SHP77 treated with DMSO at 0.1 percent for 48 hours (cell line): Measurements from ENCODE around the gene RRH.
"Not testable (repeated sequence)": the region's sequence is repeated elsewhere in the genome, so short reads cannot be mapped to it uniquely, and the experiment has no call there.

Source experiments
- DNase-seq: peaks from one replicate; lab custom pipeline; 2025; lab: John Stamatoyannopoulos, UW

Gene RRH

DNA sequence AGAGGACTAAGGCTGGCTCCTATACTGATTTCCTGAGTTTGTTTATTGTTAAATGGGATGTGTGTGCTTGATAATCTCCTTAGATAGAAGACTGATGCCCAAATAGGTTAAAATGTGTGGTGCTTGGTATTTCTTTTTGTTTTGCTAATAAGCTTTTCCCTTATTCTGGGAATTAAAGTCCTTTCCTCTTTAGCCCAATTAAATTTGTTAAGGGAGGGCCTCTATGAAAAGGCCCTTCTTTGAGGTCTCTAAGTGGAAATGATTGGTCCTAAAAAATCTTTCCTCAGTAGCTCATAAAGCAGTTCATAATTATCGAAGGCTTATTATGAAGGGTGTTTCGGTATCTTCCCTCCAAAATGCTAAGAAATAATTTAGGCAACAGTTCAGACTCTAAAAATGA is at the start of gene RRH:
RRH (plus strand) TSS at position 301 of the 400 bp plus-strand sequence; CDS start at position 357, 56 bp downstream.
- no peak for DNase-seq

GRCh38 chr4:109782092-109782491 is 45.7 kb upstream of the RRH start:
- DNase-seq: not testable (repeated sequence)

- no peak for DNase-seq
Measured at GRCh38 chr4:109786846-109787245, 40.9 kb upstream of the RRH start.

- DNase-seq: no peak
Measured at GRCh38 chr4:109787807-109788206, 40.0 kb upstream of the RRH start.

GRCh38 chr4:109795059-109795458 is 32.7 kb upstream of the RRH start:
- DNase-seq: no peak

DNA sequence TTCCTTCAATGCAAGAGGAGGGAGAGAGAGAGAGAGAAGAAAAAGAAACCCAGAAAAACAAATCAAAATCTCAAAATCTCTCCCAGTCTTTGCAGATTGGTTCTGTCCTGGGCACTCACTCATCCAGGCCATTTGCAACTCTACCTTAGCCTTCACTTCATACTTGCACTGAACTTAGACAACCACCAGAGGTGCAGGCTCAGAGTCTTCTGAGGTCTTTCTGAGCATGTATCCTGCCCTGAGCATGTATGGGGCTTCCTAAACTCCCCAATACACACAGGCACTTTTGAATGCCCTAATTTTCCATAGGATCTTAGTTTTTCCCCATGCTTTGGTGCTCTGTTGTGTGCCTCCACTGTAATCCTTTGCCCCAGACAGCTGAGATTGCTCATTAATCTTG is 28.9 kb upstream of the RRH start:
- no peak for DNase-seq

GRCh38 chr4:109801099-109801789 is 26.5 kb upstream of the RRH start:
- no peak for DNase-seq

DNA sequence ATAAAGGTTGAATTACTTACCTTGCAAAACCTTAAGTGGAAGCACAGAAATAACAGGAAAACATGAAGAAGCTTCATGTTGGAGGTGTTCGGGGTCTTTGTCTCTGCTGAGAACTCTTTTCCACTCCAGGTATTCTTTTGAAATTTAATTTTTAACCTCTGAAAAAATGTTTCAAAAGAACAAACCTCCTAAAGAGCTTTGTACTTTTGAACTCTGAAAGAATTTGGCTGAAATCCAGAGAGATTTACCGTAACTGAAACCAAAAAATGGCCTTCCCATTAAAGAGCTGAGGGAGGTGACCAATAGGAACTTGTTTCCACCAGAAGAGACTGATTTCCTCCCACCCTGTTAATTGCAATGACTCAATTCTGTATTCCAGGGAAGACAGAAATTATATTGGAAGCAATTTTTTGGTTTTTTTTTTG is 25.9 kb upstream of the RRH start, which contains the start of gene CFI:
CFI (minus strand) TSS at position 105 of the 425 bp plus-strand sequence; CDS start at position 77, 28 bp downstream.
- no peak for DNase-seq

DNA sequence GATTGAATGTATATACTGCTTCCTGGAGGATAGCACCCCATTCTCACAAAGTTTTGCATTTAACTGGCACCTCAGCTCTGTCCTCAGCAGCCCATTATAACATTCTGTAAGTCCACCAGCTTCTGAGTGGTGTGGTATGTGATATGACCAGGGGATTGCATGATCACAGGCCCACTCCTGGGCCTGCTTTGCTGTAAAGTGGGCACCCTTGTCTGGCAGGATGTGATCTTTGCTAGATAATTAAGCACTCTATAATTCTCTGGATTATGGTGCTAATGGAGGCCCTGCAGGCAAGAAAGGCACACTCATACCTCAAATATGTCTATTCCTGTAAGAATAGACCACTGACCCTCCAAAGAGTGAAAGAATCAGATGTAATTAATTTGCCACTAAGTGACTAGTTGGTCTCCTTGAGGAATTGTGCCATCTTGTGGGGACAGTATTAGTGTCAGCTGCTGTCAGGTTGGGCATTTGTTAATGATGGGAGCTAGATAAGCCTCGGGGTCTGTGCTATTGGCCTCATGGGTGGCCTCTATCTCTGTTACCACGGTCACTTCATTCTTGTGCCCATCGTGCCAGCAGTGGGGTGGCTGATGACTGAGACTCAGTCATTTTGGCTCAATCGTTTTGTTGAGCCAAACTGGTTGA is 23.7 kb upstream of the RRH start:
- no peak for DNase-seq

DNA sequence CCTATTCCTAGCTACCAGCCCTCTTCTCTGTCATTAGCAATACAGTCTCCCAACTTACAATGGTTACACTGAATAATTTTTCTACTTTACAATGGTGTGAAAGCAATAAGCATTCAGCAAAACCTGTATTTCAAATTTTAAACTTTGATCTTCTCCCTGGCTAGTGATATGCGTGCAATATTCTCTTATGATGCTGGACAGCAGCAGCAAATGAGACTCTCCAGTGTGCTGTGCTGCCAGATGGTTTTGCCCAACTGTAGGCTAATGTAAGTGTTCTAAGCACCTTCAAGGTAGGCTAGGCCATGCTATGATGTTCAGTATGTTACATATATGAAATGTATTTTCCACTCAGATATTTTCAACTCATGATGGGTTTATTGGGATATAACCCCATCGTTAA is 18.1 kb upstream of the RRH start:
- no peak for DNase-seq

- no peak for DNase-seq
Measured at GRCh38 chr4:109810552-109811387, 17.0 kb upstream of the RRH start.

- DNase-seq: no peak
Measured at GRCh38 chr4:109811707-109812106, 16.1 kb upstream of the RRH start.

DNA sequence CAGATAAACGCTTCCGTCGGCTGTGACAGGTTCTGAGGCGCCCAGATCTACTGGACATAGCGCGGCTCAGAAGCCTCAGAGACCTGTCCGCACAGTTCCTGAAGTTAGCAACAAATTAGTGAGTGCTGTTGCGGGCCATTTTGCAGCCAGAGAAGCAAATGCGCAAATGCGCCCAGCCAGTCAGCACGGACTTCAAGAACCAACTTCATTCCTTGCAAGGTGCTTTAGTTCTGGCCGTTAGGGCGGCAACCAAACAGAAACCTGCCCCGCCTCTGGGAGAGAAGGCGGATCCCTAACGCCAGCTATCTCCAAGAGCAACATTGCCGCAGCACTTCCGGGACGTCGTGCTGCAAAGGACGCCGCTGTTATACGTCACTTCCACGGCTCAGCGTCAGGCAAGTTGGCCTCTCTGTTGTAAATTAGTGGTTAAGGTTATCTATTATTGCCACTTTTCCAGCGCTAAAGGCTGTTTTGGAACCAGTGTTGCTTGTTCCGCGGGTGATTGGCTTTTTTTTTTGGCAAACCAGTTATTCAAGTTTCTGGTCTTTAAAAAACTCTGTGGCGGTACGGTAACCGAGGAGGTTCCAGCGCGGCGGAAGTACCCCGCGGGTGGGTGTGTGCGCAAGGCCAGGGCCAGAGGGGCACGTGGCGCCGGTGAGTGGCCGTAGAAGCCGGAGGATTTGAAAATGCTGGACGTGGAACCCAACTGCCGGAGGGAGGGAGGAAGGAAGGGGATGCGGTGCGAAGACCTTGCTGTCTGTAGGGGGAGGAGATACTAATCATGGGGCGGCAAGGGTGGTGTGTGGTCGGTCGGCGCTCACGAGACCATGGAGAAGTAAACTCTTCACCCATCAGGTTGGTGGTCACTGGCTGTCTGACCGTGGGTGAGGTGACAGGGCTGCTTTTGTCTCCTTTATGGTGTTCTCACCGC is 12.4 kb upstream of the RRH start, which contains the start of gene GAR1:
GAR1 (plus strand) TSS at position 612 of the 931 bp plus-strand sequence. CDS start 403 bp downstream, outside the sequence.
- DNase-seq: peak; percentile 65

DNA sequence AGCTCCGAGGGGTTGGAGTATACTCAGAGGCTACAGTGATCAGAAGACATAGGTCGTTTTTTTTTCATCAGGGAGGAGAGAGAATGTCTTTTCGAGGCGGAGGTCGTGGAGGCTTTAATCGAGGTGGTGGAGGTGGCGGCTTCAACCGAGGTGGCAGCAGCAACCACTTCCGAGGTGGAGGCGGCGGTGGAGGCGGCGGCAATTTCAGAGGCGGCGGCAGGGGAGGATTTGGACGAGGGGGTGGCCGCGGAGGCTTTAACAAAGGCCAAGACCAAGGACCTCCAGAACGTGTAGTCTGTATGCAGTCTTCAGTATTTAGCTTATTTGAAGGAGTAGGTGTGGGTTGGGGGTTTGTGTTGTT is 11.7 kb upstream of the RRH start:
- DNase-seq: no peak

DNA sequence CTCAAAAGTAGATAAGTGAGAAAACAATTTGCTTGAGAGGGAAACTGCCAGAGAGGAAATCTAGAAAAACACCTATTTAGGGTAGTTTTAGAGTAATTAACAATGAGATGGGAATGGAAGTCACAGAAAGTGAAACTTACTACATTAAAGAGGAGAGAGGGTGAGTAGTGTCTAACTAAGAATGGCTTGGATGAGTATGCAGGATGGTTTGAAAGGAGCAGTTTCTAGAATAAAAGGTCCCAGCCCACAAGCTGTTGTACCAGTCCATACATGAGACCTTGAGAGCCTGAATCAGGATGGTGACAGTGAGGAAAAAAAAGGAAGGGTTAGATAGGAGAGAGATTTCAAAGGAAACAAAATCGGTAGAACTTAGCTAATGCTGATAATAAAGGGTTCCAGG is 10.9 kb upstream of the RRH start:
- no peak for DNase-seq

- no peak for DNase-seq
Measured at GRCh38 chr4:109818268-109818667, 9.5 kb upstream of the RRH start.

DNA sequence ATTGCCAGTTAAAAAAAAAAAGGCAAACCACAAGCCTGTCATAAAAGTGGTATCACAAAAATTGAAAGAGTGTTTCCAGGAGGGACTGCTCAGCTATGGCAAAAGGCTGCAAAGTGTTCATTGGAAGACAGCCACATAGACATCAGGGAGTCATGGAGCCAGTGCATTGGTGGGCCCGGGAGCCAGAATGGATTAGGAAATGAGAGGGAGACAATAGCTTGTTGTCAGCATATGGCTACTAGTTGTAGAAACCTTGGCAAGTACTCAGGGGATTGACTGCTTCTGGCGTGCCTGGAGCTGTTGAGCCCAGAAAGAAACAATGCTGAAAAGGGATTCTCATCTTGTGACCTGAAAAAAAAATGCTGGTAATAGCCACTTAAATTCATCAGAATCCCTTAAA is 7.2 kb upstream of the RRH start:
- no peak for DNase-seq

DNA sequence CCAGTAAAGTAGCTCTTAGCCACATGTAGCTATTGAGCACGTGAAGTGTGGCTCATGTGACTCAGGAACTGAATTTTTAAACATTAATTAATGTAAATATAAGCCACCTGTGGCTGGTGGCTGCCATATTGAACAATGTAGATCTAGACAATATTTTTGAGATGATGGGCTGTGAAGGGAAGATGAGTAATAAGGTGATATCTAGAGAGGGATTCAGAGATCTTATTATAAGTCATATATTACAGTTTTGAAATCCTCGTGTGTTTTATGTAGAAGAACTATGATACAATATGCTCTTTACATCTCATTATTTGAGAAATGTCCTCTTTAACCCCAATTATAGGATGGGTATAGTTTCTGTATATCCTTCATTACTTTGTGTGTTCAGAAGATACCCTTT is 6.6 kb upstream of the RRH start:
- no peak for DNase-seq

GRCh38 chr4:109826719-109827118 is 1.1 kb upstream of the RRH start:
- DNase-seq: no peak

DNA sequence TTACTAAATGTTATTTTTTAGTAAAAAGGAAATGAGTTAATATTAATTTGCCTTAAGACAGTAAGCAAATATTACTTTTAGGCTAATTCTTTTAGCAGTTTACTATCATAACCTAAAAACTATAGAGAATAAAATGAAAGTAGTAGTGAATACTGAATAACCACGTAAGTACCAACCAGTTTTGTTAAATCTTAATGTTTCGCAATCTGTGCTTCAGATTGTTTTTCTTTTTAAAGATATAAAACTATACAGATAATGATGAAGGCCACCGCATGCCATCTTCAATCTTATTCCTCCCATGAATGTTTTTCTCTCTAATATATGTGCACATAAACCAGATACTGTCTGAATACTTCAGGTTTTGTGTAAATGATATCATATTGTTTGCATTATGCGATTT is 6.0 kb downstream of the RRH start:
- DNase-seq: no peak

- no peak for DNase-seq
Measured at GRCh38 chr4:109836985-109837384, 9.2 kb downstream of the RRH start.
